ENCODE results near the gene LGALS1. TPM values are rescaled to one million over a fixed set of nuclear protein-coding genes. Genes with fewer than 3 reads are reported as not detected.

The LGALS1 gene
- total RNA-seq, 4 donors from 2014 or later: 2,452 to 3,056 (median 2,775) TPM

- no peak for TF ChIP-seq CTCF (IDR thresholded peaks at IDR 0.05; ENCODE audit: low read depth)
These were observed 24.8 kb upstream of the LGALS1 start for GRCh38 chr22:37650463-37651136.

GRCh38 chr22:37654563-37655251 is 20.7 kb upstream of the LGALS1 start:
- no peak for TF ChIP-seq CTCF (IDR thresholded peaks at IDR 0.05; ENCODE audit: low read depth)

- TF ChIP-seq CTCF (IDR thresholded peaks at IDR 0.05; ENCODE audit: low read depth): no peak
These were observed 20.2 kb upstream of the LGALS1 start for GRCh38 chr22:37655252-37655563.

- TF ChIP-seq CTCF (IDR thresholded peaks at IDR 0.05; ENCODE audit: low read depth): no peak
These were observed 17.8 kb upstream of the LGALS1 start for GRCh38 chr22:37657590-37658132.

- no peak for TF ChIP-seq CTCF (IDR thresholded peaks at IDR 0.05; ENCODE audit: low read depth)
These were observed 17.0 kb upstream of the LGALS1 start, which contains the start of gene PDXP for GRCh38 chr22:37658133-37659065. PDXP (plus strand) TSS chr22:37658723; CDS start chr22:37658783, 60 bp downstream.

GRCh38 chr22:37659066-37659896 is 16.2 kb upstream of the LGALS1 start:
- no peak for TF ChIP-seq CTCF (IDR thresholded peaks at IDR 0.05; ENCODE audit: low read depth)
